HG02981 (cell line): ENCODE data around the gene NPAS3.

Experiments
- ATAC-seq: cut with Tn5 transposase; IDR thresholded peaks from one replicate; pipeline ENCODE4 v1.9.1; 2021; ENCODE audit warnings: mild to moderate bottlenecking, moderate library complexity; ENCODE audit not compliant: unreplicated experiment

NPAS3 gene

DNA sequence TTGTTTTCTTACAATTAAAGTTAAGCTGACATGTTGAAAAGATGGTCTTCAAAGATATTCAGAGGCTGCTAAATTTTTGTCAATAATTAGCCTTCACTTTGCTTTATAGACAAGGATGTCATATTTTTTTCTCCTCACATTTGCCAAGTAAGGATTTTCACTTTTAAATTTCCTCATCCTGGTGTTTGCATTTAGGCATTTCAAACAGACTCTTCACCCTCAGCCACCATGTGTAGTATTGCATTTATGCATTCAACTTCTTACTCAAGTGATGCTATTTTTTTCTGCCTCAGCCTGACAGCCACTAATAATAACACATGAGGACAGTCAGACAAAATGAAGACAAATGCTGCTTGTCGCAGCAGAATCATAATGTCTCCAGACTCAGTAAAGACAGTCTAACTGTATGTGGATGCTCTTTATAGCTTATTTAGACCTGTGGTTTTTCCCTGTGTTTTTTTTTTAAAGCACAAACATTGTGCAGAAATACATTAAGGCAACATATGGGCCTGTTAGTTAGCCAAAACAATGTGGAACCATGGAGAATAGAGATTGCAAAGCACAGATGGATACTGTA is 481.5 kb downstream of the NPAS3 start:
- no peak for ATAC-seq

DNA sequence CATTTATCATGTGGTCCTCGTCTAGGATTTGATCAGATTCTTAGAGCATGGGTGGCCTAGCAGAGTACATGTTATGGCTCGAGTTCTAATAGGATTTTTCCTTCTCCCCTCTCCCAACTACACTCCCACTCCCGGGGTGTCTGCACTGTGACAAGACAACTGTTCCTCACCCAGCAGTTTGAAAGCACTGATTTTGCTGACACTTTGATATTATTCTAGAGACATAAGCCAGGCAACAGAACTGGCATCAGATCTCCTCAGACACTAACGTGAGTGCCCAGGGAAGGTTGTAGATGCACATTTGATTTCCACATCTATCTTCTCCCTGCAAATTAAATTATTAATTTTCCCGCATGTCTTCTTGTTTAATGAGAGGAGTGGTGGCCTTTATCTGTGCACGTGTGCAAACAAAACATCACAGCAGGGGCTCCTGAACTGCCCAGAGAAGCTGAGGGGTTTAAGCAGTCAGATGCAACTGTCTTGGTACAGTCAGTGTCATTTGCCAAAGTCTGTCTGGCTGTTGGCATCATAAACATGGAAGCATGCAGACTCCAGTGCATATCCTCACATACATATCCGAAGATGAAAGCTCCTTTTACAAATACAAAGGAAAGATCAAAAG is 491.8 kb downstream of the NPAS3 start:
- ATAC-seq, result no peak

DNA sequence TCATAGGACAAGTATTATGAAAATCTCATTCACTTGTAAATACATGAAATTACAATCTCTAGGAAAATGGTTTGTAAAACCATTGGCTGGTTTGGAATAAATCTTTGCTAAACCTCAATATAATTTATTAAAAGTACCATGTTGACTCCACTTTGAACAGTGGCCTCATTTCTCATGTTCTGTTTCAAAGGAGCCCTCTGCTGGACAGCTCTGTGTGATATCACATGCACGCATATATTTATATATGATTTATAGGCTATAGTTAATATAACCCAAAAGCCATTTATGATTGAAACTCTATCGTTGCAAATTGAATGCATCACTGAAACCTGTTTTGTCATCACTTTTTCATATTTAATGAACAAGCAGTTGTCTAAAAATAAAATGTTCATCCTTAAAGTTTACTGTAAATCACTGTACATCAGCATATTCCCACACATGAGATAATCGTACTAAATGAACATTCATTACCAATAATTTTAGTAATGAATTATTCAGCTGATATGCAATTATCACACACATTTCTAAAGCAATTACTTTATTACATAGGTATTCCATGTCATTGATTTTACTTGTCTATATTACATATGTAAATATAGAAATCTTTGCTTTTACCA is 493.8 kb downstream of the NPAS3 start:
- ATAC-seq, result no peak

- ATAC-seq, result no peak
Measured at GRCh38 chr14:33433396-33433795, 494.7 kb downstream of the NPAS3 start.

DNA sequence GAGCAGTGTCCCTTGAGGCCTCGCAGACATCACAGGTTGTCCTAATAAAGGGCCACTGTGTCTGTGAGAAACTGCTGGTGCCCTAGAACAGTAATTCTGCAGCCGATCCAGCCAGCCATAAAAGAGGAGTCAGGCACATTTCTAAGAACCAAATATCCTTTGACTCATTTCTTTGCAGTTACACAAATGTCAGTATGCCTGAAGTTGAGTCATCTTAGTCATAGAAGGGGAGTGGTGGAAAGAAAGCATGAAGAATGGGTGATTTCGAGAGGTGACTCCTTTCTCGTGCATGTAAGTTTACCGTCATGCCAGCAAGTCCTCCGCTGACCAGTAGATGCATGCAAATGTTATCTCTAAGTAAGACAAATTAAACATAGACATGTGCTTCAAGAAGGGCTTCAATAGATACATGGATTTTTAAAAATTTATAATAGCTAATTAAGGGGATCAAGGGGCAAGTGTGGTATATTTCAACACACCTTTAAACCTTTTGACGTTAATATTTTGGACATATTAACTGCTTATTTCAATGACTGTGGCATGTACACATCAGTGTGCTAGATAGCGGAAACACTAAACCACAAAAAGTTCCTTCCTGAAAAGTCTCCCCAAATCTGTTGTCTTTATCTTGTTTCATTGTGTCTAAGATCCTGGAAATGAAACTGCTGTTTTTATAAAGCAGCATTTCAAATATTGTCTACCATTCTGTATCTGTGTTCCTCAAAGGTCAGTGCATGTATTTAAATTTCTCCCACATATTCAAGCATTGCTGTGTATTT is 497.4 kb downstream of the NPAS3 start:
- no peak for ATAC-seq

DNA sequence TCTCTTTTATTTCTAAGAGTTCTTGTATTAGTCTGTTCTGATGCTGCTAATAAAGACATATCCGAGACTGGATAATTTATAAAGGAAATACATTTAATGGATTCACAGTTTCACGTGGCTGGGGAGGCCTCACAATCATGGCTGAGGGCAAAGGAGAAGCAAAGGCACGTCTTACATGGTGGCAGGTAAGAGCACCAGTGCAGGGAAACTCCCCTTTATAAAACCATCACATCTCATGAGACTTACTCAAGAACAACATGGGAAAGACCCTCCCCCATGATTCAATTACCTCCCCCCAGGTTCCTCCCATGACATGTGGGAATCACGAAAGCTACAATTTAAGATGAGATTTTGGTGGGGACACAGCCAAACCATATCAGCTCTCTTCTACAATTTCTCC is 503.0 kb downstream of the NPAS3 start:
- no peak for ATAC-seq

GRCh38 chr14:33444136-33444535 is 505.5 kb downstream of the NPAS3 start:
- ATAC-seq, result no peak

DNA sequence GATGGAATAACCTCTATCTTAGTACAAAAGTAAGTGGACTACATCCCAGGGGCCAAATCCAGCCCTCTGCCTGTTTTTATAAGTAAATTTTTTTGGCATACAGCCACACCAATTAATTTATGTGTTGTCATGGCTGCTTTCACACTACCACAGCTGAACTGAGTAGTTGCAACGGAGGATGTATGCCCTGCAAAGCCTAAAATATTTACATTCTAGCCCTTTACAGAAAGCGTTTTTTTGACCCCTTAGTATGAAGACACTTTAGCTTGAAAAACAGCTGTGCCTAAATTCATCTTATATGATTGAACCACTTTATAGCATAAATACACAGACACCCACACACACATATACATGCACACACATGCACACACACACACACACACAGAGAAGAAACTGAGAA is 510.6 kb downstream of the NPAS3 start:
- ATAC-seq, result no peak

DNA sequence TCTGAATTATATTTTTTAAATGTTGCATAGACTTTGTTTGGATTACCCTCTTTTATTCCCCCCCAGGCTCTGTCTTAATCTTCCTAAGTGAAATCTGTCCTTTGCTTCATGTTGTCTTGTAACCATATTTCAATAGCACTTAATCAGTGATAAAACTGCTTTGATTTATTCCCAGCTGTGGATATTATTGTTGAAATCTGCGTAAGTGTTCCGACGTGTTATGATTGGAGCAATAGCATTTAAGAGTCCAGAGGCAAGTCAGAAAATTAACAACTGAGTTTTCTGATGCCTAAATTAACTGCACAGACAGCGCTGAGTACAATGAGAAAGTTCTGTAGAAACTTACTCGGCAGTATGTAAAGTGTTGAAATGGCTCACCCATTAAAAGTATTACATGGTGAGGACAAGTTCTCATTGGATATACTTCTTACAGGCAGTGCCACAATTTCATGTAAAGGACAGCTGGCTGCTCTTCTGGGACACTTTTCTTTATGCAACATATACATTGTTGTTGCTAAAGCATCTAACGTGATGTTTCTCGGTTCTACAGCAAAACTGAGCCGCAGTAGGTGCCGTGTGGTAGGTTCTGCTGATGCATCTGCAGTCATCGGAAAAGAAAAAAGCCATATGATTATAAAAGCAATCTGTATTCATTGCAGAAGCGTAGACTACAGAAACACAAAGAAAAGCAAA is 511.2 kb downstream of the NPAS3 start:
- no peak for ATAC-seq

DNA sequence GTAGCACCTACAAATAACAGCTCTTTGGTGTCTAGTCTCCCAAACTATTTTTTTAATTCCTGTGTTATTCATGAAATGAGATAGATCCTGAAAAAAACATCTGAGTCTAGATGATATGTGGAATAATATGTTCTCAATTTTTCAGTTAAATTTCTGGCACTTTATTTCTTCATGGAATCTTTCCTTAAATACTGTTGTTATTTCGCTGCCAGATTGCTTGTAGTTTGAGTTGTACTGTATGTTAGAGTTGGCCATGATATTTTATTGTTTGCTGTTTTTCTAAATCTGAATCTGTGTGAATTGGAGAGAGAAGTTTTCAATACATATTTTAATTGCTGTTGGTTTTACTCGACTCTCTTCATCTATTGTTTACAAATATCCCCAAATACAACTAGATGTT is 511.7 kb downstream of the NPAS3 start:
- no peak for ATAC-seq

- no peak for ATAC-seq
Measured at GRCh38 chr14:33451211-33451610, 512.5 kb downstream of the NPAS3 start.

DNA sequence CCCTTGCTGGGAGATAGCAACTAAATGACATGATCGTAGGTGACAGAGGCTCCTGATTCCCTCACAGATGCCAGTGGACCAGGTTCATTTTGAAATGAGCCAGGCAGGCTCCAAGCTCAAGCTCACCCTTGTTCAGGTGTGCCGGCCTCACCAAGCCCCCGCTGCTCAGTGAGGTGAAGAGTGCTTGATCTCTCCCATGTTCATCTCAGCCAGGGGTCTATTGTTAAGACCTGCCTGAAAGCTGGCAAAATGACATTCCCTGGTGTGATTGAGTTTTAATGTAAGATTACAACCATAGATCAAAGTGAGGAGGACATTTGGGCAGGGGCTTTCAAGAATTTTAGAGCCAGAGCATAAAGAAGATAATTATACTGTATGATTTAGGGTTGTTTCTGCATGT is 514.3 kb downstream of the NPAS3 start:
- ATAC-seq, result no peak

- ATAC-seq, result no peak
Measured at GRCh38 chr14:33454022-33454595, 515.4 kb downstream of the NPAS3 start.

DNA sequence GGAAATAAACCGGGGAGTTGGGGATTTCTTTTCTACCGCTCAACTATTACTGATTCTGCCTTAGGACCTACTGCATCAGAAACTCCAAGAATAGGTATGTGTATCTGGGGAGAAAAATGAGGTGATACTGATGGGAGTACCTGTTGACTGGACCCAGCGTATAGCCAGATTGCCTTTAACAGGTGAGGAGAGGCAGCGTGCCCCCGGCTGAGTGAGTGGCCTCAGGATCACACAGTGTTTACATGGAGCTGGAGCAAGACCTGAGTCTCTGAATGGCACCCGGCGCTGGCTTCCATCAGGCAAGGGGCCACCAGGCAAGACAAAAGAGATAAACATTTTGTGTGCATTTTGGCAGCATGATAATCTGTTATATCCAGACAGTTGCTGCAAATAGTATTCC is 516.0 kb downstream of the NPAS3 start:
- ATAC-seq, result no peak

DNA sequence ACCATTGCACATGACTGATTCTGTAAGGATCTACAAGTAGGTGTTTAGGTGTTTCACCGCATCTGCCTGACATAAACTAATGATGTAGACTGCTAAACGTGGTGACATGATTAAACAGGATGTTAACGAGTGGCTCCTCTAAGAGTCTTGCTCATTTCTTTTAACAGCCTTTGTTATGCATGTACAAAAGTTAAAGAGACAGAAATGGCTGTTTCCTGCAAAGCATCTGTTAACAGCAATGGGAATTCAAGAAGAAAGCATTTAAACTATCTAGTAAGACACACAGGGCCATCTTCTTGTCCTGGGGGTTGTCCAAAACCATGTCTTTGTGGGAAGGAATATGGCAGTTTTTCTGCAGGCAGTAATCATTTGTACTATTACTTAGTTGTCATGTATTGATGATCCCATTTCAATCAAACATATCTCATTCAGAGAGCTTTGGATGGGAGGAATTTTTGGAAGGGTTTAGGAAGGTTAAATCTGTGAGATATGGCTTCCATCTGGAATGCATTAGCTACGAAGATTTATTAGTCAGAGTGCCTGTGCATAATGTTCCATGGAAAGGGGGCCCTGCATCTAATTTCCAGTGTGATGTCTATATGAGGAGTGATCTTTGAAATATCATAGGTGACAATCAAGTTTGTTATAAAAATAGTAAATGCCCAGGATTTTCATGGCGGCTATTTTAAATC is 517.1 kb downstream of the NPAS3 start:
- no peak for ATAC-seq

DNA sequence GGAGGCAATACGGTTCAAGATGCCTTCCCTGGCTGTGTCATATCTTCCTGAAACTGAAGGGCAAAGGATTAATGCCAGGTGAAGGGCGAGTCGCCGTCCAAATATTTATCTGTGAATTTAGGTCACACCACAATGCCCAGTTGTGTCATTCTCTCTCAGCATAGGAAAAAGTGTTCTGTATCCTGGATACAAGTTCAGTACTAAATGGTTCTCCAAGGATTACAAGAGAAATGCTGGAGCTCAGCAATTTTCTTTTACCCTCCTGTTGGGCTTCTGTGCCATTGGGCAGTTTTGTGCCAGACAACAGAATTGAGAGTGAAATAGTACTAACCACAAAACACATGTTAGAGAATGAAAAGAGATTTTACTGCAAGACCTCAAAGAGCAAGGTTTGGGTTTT is 518.3 kb downstream of the NPAS3 start:
- ATAC-seq, result no peak

DNA sequence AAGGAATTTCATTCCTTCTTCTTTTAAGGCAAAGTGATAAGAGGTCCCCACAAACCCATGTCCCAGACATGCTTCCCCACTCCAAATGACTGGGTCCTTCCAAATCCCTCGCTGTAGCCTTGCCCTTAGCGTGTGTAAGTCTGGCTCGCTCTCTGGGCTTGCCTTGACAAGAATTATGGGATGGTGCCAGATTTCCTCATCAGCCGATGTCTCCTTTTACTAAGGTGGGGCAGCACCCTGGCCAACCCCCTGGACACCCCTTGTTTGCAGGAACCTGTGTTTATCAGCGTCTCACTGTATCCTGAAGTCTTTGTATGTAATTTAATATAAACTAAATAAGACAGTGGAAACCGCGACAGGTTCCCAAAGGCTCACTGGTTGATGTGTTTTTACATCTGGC is 518.9 kb downstream of the NPAS3 start:
- no peak for ATAC-seq

- no peak for ATAC-seq
Measured at GRCh38 chr14:33460164-33460563, 521.5 kb downstream of the NPAS3 start.

DNA sequence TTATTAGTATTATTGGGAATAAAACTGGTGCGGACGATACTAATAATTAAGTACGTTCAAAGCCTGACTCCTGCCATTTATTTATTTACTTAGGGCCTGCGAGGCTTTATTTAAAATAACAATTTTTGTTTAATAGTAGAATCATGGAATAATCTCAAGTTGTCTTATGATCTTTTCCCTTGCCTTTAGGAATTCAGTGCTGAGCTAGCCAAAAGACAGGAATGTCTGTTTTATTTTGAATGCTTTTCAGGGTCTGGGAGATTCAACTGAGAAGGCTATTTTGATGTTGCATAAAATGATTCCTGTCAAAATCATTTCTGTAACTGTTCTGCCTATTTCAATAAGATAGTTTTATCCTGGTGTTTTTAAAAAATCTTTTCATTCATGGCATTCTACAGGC is 522.4 kb downstream of the NPAS3 start:
- no peak for ATAC-seq

- no peak for ATAC-seq
Measured at GRCh38 chr14:33463731-33464130, 525.1 kb downstream of the NPAS3 start.
